Left lobe of liver (tissue), 2 donors: ENCODE measurements around the gene ETF1. TPM values are rescaled to one million over a fixed set of nuclear protein-coding genes. Genes with fewer than 3 reads are reported as not detected.

Source experiments
- ATAC-seq: fragments of 200-7000 bp; cut with Tn5 transposase; one replicate; pipeline ENCODE4 v1.9.1; 2020; ENCODE audit warnings: mild to moderate bottlenecking, moderate library complexity
- DNase-seq: peaks from one replicate; pipeline ENCODE4 v3.0.0-alpha.2; 2020; ENCODE audit warnings: low spot score
- total RNA-seq: library from RNA; stranded (reverse); gene quantifications from one replicate; pipeline ENCODE4 v1.2.1, GENCODE V29; 2021
- donor health status: DM: no; HTN: no; CAD: no; lungs with moderate emphysema.
- donor health status: DM: no; HTN: yes; CAD: no.

ETF1 gene
- total RNA-seq, 1 donor from 2014 or later, result 28.1 TPM

- DNase-seq, result no peak
- no peak for ATAC-seq
Measured at GRCh38 chr5:138563340-138564118, 20.5 kb upstream of the ETF1 start.

GRCh38 chr5:138560971-138561370 lies 17.9 kb upstream of the ETF1 start:
- ATAC-seq, result no peak
- no peak for DNase-seq

DNA sequence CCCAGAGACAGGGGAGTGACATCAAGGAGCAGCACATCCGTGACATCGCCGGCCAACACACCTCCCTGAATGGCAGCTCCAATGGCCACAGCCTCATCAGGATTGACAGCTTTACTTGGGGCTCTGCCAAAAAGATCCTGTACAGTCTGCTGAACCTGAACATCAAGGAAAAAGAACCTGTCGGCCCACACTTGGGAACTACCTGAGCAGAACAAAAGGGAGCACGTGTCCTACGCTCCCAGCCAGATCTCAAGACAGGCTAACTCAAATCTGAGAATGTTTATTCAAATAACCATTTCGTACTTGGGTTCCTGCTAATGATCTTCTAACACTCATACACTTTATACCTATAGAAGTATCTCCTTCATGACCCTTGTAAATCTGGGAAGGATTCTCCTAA lies 16.9 kb upstream of the ETF1 start:
- DNase-seq, result no peak
- no peak for ATAC-seq

GRCh38 chr5:138557677-138558076 lies 14.6 kb upstream of the ETF1 start:
- DNase-seq (no peak), ATAC-seq (no peak)

GRCh38 chr5:138554143-138554542 lies 11.1 kb upstream of the ETF1 start:
- no peak for ATAC-seq
- no peak for DNase-seq

- ATAC-seq, result no peak
- DNase-seq, result no peak
Measured at GRCh38 chr5:138553437-138554095, 10.5 kb upstream of the ETF1 start.

DNA sequence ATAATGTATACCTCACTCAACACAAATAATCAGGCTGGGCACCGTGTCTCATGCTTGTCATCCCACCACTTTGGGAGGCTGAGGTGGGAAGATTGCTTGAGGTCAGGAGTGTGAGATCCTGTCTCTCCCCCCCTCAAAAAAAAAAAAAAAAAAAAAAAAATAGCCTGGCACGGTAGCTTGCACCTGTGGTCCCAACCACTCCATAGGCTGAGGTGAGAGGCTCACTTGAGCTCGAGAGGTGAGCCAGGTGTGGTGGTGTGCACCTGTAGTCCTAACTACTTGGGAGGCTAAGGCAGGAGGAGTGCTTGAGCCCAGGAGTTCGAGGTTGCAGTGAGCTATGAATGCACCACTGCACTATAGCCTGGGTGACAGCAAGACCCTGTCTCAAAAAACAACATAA lies 9.6 kb upstream of the ETF1 start:
- ATAC-seq (no peak), DNase-seq (no peak)

- DNase-seq (no peak), ATAC-seq (no peak)
Measured at GRCh38 chr5:138549414-138549813, 6.4 kb upstream of the ETF1 start.

- no peak for DNase-seq
- ATAC-seq, result no peak
Measured at GRCh38 chr5:138545919-138546562, 3.0 kb upstream of the ETF1 start.

DNA sequence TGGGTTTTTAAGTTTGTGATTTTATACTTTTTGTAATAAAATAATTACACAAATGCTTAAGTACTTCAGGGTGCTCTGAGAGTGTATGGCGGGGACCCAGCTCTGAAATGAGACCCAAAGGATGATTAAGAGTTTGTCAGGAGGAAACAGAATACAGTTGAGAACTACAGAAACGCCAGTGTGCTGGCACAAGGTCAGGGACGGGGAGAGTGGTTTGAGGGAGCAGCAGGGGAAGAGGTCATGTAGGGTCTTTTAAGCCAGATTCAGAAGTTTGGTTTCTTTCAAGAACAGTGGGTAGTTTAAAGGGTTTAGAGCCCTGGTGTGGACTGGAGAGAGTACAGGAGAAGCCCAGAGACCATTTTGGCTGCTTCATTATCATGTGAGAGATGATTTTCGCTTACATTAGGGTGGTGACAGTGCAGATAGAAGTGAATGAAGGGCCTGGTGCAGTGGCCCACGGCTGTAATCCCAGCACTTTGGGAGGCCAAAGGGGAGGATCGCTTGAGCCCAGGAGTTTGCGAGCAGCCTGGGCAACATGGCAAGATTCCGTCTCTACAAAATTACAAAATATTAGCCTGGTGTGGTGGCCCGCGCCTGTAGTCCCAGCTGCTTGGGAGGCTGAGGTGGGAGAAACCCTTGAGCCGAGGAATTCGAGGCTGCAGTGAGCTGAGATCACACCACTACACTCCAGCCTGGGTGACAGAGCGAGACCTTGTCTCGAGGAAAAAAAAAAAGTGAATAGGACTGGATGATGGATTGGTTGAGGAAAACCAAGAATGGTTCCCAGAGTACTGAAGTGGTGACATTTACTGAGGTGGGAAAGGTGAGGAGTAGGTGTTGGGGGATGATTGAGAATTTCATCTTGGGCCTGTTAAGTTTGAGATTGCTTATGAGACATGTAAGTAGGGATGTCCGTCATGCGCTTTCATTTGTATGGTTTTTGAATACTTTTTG lies 1.4 kb upstream of the ETF1 start:
- no peak for DNase-seq
- ATAC-seq, result no peak

DNA sequence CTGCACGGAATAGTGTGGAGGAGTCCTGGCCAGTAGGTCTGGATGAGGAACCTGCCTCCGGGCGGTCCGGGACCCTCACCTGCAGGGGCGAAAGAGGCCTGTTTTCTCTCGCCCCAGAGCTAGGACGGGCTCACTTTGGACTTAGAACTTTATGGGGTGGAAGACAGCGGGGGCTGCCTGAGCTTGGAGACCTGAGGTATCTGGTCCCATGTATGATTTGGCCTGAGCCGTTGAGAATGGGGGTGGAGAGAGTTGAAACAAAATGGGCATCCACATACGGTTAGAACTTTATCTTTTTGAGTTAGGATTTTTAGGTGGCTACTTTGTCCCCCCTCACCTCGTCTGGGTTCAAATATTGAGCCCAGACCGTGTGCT lies 681 bp upstream of the ETF1 start:
- peak; percentile 54 for ATAC-seq
- DNase-seq, result no peak

DNA sequence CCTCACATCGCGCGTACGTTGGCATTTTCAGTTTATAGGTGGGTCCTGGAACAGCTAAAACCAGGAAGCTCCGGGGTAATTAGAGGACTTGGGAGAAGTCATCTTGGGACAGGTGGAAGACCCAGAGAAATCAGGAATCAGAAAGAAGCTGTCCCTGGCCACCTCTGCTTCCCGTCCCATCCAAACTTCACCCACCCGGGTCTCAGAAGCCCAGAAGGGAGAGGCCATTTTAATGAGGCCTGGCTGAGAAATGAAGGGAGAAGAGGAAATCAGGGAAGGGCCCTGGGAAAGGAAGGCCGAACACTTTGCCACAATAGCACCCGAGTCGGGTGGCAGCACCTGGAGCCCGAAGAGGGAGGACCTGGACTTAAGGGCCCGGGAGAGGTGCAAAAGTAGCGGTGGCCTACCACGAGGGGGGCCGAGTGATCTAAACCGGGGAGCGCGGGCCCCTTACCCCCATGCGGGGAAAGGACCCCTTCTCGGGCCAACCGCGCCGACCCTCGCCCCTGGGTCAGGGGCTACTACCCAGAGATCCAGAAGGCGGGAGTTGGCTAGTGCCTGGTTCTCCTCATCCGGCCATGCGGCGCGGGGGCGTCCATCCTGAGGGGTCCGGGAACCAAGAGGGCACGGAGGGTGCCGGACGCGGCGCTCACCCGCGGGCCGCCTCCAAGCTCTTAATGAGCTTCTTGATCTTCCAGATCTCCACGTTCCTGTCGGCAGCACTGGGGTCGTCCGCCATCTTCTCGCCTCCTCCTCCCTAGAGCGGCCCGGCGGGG lies 668 bp downstream of the ETF1 start:
- DNase-seq, result no peak
- no peak for ATAC-seq

DNA sequence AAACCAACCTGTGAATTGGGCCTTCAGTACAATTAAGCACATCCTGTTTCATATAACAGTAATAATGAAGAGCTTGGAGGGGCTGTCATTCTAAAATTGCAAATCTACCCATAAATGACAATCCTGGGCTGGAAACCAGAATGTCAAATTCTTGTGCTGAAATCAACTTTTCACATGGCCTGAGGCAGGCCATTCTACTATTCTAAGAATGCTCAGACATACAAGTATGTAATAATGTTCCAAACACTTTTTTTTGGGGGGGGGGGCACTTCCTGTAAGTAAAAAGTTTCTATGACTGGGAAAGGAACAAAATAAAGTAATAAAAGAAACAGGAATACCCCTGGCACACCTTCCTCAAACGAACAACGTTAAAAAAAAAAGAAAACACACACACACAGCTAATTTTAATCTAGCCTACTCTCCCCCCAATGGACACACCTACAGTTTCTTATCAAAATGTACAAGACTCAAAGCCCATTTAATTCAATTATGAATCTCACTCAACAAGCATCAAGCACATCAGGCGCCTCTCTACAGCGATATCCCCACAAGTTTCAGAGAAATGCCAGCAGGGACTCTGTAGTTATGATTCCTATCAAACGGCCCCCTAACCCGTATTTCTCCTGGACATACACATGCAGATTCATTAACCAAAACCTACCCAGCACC lies 1.4 kb downstream of the ETF1 start:
- ATAC-seq, result no peak
- DNase-seq, result no peak

DNA sequence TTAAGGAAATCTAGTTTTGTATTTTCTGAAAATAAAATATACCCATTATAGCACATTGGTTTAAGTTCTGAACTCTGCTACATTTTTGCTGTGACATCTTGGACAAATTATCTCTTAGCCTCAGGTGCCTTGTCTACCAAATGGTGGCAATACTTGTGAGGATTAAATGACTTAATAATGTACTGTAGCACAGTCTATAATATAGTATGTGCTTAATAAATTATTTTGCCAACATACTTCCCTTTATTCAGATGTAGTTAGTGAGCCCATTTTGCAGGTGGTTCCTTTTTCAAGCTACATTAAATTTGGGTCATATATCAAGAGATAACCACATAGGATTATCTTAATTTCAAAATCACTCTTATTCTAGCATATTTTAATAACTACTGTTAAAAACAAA lies 3.2 kb downstream of the ETF1 start:
- no peak for ATAC-seq
- DNase-seq, result no peak

GRCh38 chr5:138538943-138539627 lies 4.0 kb downstream of the ETF1 start:
- no peak for ATAC-seq
- no peak for DNase-seq

- ATAC-seq (peak; percentile 39), DNase-seq (no peak)
Measured at GRCh38 chr5:138536665-138537315, 6.2 kb downstream of the ETF1 start.

DNA sequence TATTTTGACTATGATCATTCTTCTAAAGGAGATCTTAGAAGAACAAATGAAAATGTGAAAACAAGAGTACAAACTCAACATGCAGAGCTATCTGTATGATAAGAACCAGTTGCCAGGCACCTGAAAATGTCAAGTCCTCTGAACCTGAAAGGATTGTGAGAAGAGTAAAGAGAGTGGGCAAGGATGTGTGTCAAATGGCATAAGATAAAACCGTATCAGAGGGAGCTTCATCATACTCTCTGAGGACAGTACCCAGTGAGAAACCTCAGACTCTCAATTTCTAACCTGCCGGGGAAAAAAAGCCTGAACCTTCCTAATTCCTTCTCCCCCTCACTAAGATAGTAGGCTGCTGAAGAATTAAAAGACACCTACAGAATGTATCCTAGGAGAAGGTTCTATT lies 6.8 kb downstream of the ETF1 start:
- DNase-seq, result no peak
- ATAC-seq, result no peak
